ENCODE results near the gene DSCAM. TPM values are rescaled to one million over a fixed set of nuclear protein-coding genes. Genes with fewer than 3 reads are reported as not detected.

DSCAM gene
- total and polyA plus RNA-seq, 10 of the 15 experiments (the other 5 are each of a cell fraction or from before 2014, with no cell fraction given): not detected

- WGBS (ENCODE audit: insufficient coverage, insufficient replicate concordance, low lambda C conversion rate, missing lambda C conversion rate): 3% methylated on average over 2 of the region's 2 CpGs
- Histone ChIP-seq H2AFZ (ENCODE audit: control insufficient read depth, low read depth, low read length) (no peak overlapping the region), H3K27ac (ENCODE audit: control insufficient read depth, insufficient read depth) (no peak overlapping the region), H3K4me2 (ENCODE audit: control insufficient read depth, insufficient read depth) (no peak overlapping the region), H3K79me2 (ENCODE audit: control insufficient read depth, insufficient read depth, low read length) (no peaks in the 10 kb centered on the region), H4K20me1 (ENCODE audit: control insufficient read depth, insufficient read depth) (no peaks in the 10 kb centered on the region), H3K9ac (ENCODE audit: control insufficient read depth, insufficient read depth, low read length) (no peak overlapping the region), H3K4me1 (ENCODE audit: control insufficient read depth, insufficient read depth, low read length) (no peaks in the 10 kb centered on the region), H3K27me3 (replicated peaks in 1 of 2; ENCODE audit: control insufficient read depth in 2 of 2, insufficient read depth in 2 of 2, low read length in 1 of 2) (no peaks in the 10 kb centered on the region), H3K36me3 (ENCODE audit: control insufficient read depth in 2 of 2, insufficient read depth in 2 of 2, low read length in 1 of 2) (no peaks in the 10 kb centered on the region), H3K4me3 (no peak overlapping the region), H3K9me3 (replicated peaks; ENCODE audit: control insufficient read depth, insufficient read depth, low read length) (no peaks in the 10 kb centered on the region)
- ATAC-seq (no peak), DNase-seq (ENCODE audit: low read depth, low spot score) (no peak), FAIRE-seq (no peak)
- ChIA-PET SMC1A (ENCODE audit: uncharacterized antibody, unreplicated experiment) (no interaction called here), CTCF (no interaction called here), RAD21 (ENCODE audit: unreplicated experiment) (no interaction called here), POLR2A (no interaction called here)
- no TSS peak for BruUV-seq (replicated peaks)
- intact Hi-C loops (cut with micrococcal nuclease; ENCODE audit: unreplicated experiment): no loop called here
- in situ Hi-C loops (cut with MboI): no loop called here
- TF ChIP-seq ZNF274 (IDR thresholded peaks at IDR 0.05; ENCODE audit: insufficient read depth, insufficient read length): no peak
- TF ChIP-seq E2F8 (IDR thresholded peaks at IDR 0.05; ENCODE audit: low read depth, partially characterized antibody): no peak
- TF ChIP-seq ATF3 (IDR thresholded peaks at IDR 0.05; ENCODE audit: borderline replicate concordance, extremely low read depth, low read depth, low read length): no peak
- TF ChIP-seq TCF12 (IDR thresholded peaks at IDR 0.05; ENCODE audit: low read depth, low read length): no peak
- no peak for TF ChIP-seq ETV6 (conservative IDR thresholded peaks at IDR 0.05 in 1 of 2, IDR thresholded peaks at IDR 0.05 in 1 of 2; ENCODE audit: borderline replicate concordance in 1 of 2, low read depth in 1 of 2)
- TF ChIP-seq SREBF1 (IDR thresholded peaks at IDR 0.05; ENCODE audit: low read length): no peak
- no peak for TF ChIP-seq CHD4 (IDR thresholded peaks at IDR 0.05)
- no peak for TF ChIP-seq IKZF2 (IDR thresholded peaks at IDR 0.05)
- no peak for TF ChIP-seq REST (IDR thresholded peaks at IDR 0.05; ENCODE audit: low read depth, low read length)
- TF ChIP-seq HSF1 (IDR thresholded peaks at IDR 0.05; ENCODE audit: low read depth, low read length): no peak
- TF ChIP-seq RUNX3 (IDR thresholded peaks at IDR 0.05; ENCODE audit: low read length): no peak
- TF ChIP-seq ZBTB11 (CRISPR knock-in tag; IDR thresholded peaks at IDR 0.05): no peak
These were observed 401.5 kb downstream of the DSCAM start for GRCh38 chr21:40445349-40445921.

All from GM12878 (cell line).